Ectodermal cell (in vitro differentiated cells): ENCODE data around the gene TNP2.
"Not testable (repeated sequence)": the region's sequence is repeated elsewhere in the genome, so short reads cannot be mapped to it uniquely, and the experiment has no call there.

Source experiments
- H3K27ac ChIP-seq: 2 replicates; pipeline ENCODE4 v1.7.0; 2013; ENCODE audit warnings: mild to moderate bottlenecking, low read depth, low read length; ENCODE audit not compliant: insufficient read depth, poor library complexity, severe bottlenecking
- H3K27me3 ChIP-seq: 2 replicates; pipeline ENCODE4 v1.7.0; 2013; ENCODE audit warnings: mild to moderate bottlenecking, low read length; ENCODE audit not compliant: insufficient read depth, control insufficient read depth, poor library complexity, severe bottlenecking
- H3K36me3 ChIP-seq: one replicate; pipeline ENCODE4 v1.7.0; 2013; ENCODE audit warnings: low read length; ENCODE audit not compliant: control insufficient read depth, insufficient read depth
- H3K4me1 ChIP-seq: one replicate; pipeline ENCODE4 v1.7.0; 2013; ENCODE audit warnings: low read length; ENCODE audit not compliant: control insufficient read depth, insufficient read depth
- H3K4me3 ChIP-seq: 2 replicates; pipeline ENCODE4 v1.7.0; 2013; ENCODE audit warnings: low read depth, low read length, control low read depth; ENCODE audit not compliant: insufficient read depth
- H3K9me3 ChIP-seq: 2 replicates; pipeline ENCODE4 v1.7.0; 2013; ENCODE audit warnings: mild to moderate bottlenecking, low read length, moderate library complexity; ENCODE audit not compliant: control insufficient read depth
- WGBS, 2 experiments: methylation state at CpG; one replicate each; pipeline ENCODE4 v1.1.7; 2013; ENCODE audit warnings: missing lambda C conversion rate in 2 of 2; 5-methylcytosine and 5-hydroxymethylcytosine counted together

TNP2 gene

GRCh38 chr16:11299865-11300559, 30.9 kb upstream of the TNP2 start:
- WGBS, 2 experiments, result 81 to 87% methylated on average over 6 of the region's 6 CpGs
- Histone ChIP-seq H3K4me3 (no peak overlapping the region), H3K36me3 (no peaks in the 10 kb centered on the region)

GRCh38 chr16:11298950-11299547, 29.9 kb upstream of the TNP2 start:
- not testable (repeated sequence) for H3K27ac ChIP-seq, H3K4me1 ChIP-seq, H3K4me3 ChIP-seq, H3K36me3 ChIP-seq, H3K27me3 ChIP-seq, H3K9me3 ChIP-seq
- 90 to 93% methylated on average over 13 of the region's 13 CpGs for WGBS, 2 experiments

More at GRCh38 chr16:11299865-11300559, 30.9 kb upstream of the TNP2 start:
- Histone ChIP-seq H3K4me1 (peaks cover 7% of the 10 kb centered on the region), H3K9me3 (no peaks in the 10 kb centered on the region), H3K27me3 (no peaks in the 10 kb centered on the region), H3K27ac (no peak overlapping the region)

- Histone ChIP-seq H3K27ac (no peak overlapping the region), H3K27me3 (no peaks in the 10 kb centered on the region), H3K9me3 (no peaks in the 10 kb centered on the region), H3K4me1 (peaks cover 7% of the 10 kb centered on the region), H3K4me3 (no peak overlapping the region), H3K36me3 (no peaks in the 10 kb centered on the region)
- WGBS, 2 experiments, result 91% methylated on average over 5 of the region's 5 CpGs
Measured at GRCh38 chr16:11298143-11298900, 29.2 kb upstream of the TNP2 start.

- no peaks in the 10 kb centered on the region for H3K27me3 ChIP-seq
- H3K4me1 ChIP-seq, result peaks cover 7% of the 10 kb centered on the region
- WGBS, 2 experiments, result 31 to 34% methylated on average over 19 of the region's 19 CpGs
- H3K4me3 ChIP-seq, result no peak overlapping the region
- no peaks in the 10 kb centered on the region for H3K9me3 ChIP-seq
- H3K27ac ChIP-seq, result no peak overlapping the region
- no peaks in the 10 kb centered on the region for H3K36me3 ChIP-seq
Measured at GRCh38 chr16:11297492-11298142, 28.5 kb upstream of the TNP2 start.

- Histone ChIP-seq H3K27ac (no peak overlapping the region), H3K27me3 (no peaks in the 10 kb centered on the region), H3K36me3 (no peaks in the 10 kb centered on the region), H3K4me3 (no peak overlapping the region), H3K4me1 (peaks cover 7% of the 10 kb centered on the region), H3K9me3 (no peaks in the 10 kb centered on the region)
- 77 to 89% methylated on average over 9 to 10 of the region's 10 CpGs for WGBS, 2 experiments
Measured at GRCh38 chr16:11296706-11297491, 27.8 kb upstream of the TNP2 start.

GRCh38 chr16:11296351-11296705, 27.2 kb upstream of the TNP2 start:
- Histone ChIP-seq H3K27me3 (no peaks in the 10 kb centered on the region), H3K9me3 (no peaks in the 10 kb centered on the region), H3K27ac (no peak overlapping the region), H3K4me1 (peaks cover 12% of the 10 kb centered on the region), H3K36me3 (no peaks in the 10 kb centered on the region), H3K4me3 (no peak overlapping the region)
- 91 to 93% methylated on average over 3 of the region's 3 CpGs for WGBS, 2 experiments

- Histone ChIP-seq H3K4me1 (peaks cover 17% of the 10 kb centered on the region), H3K4me3 (no peak overlapping the region), H3K27me3 (no peaks in the 10 kb centered on the region), H3K27ac (no peak overlapping the region), H3K36me3 (no peaks in the 10 kb centered on the region), H3K9me3 (no peaks in the 10 kb centered on the region)
- whole genome bisulfite sequencing, 2 experiments, result 89 to 92% methylated on average over 3 of the region's 4 CpGs
Measured at GRCh38 chr16:11295672-11296071, 26.5 kb upstream of the TNP2 start.

GRCh38 chr16:11292076-11292748, 23.1 kb upstream of the TNP2 start:
- H3K36me3 ChIP-seq, result no peaks in the 10 kb centered on the region
- peaks cover 14% of the 10 kb centered on the region for H3K4me1 ChIP-seq
- H3K27me3 ChIP-seq, result no peaks in the 10 kb centered on the region
- WGBS, 2 experiments, result 86 to 89% methylated on average over 7 of the region's 7 CpGs
- no peak overlapping the region for H3K27ac ChIP-seq
- no peaks in the 10 kb centered on the region for H3K9me3 ChIP-seq
- H3K4me3 ChIP-seq, result no peak overlapping the region

GRCh38 chr16:11291091-11291703, 22.1 kb upstream of the TNP2 start:
- H3K27ac ChIP-seq, result no peak overlapping the region
- 55 to 59% methylated on average over 10 of the region's 10 CpGs for whole genome bisulfite sequencing, 2 experiments

More at GRCh38 chr16:11291091-11291703, 22.1 kb upstream of the TNP2 start:
- Histone ChIP-seq H3K36me3 (no peaks in the 10 kb centered on the region), H3K27me3 (no peaks in the 10 kb centered on the region), H3K4me3 (no peak overlapping the region), H3K4me1 (peaks cover 13% of the 10 kb centered on the region), H3K9me3 (no peaks in the 10 kb centered on the region)
